ENCODE results near the gene ANO7.

- TF ChIP-seq CTCF (conservative IDR thresholded peaks at IDR 0.05) (no peak), ZFX (IDR thresholded peaks at IDR 0.05) (no peak)
These were observed 72.4 kb downstream of the ANO7 start for GRCh38 chr2:241260911-241261310.

Data from C4-2B (cell line).